ENCODE measurements around the gene SOWAHA.
"Not testable (repeated sequence)": the region's sequence is repeated elsewhere in the genome, so short reads cannot be mapped to it uniquely, and the experiment has no call there.

Gene SOWAHA

GRCh38 chr5:132828846-132829494 lies 15.9 kb downstream of the SOWAHA start:
- no peak for DNase-seq

GRCh38 chr5:132829742-132830435 lies 16.8 kb downstream of the SOWAHA start:
- peak; percentile 80 to 84 for DNase-seq

- DNase-seq, result peak in 1 of 2 experiments; percentile 64
Observed at GRCh38 chr5:132830436-132831094, 17.5 kb downstream of the SOWAHA start, which contains the start of gene SHROOM1. Gene SHROOM1, minus strand, starts transcription at chr5:132830647. Its CDS starts 4,507 bp downstream, at chr5:132826140.

GRCh38 chr5:132831095-132831860 lies 18.2 kb downstream of the SOWAHA start:
- DNase-seq, result no peak

GRCh38 chr5:132832612-132833011 lies 19.5 kb downstream of the SOWAHA start:
- peak in 1 of 2 experiments; percentile 4 for DNase-seq

GRCh38 chr5:132834057-132834456 lies 21.0 kb downstream of the SOWAHA start:
- DNase-seq, result no peak

- no peak for DNase-seq
Observed at GRCh38 chr5:132836852-132837251, 23.8 kb downstream of the SOWAHA start.

- no peak for DNase-seq
Observed at GRCh38 chr5:132837868-132838267, 24.8 kb downstream of the SOWAHA start.

- no peak for DNase-seq
Observed at GRCh38 chr5:132838516-132839282, 25.6 kb downstream of the SOWAHA start.

- DNase-seq, result no peak
Observed at GRCh38 chr5:132839426-132840301, 26.6 kb downstream of the SOWAHA start.

GRCh38 chr5:132840313-132840712 lies 27.2 kb downstream of the SOWAHA start:
- DNase-seq, result no peak

- DNase-seq, result no peak
Observed at GRCh38 chr5:132840896-132841295, 27.8 kb downstream of the SOWAHA start.

- no peak for DNase-seq
Observed at GRCh38 chr5:132841305-132841704, 28.2 kb downstream of the SOWAHA start.

- no peak for DNase-seq
Observed at GRCh38 chr5:132848270-132848669, 35.2 kb downstream of the SOWAHA start.

- DNase-seq, result no peak
Observed at GRCh38 chr5:132849347-132849746, 36.2 kb downstream of the SOWAHA start.

- no peak for DNase-seq
Observed at GRCh38 chr5:132850066-132850465, 37.0 kb downstream of the SOWAHA start.

GRCh38 chr5:132853323-132853722 lies 40.2 kb downstream of the SOWAHA start:
- no peak for DNase-seq

- DNase-seq, result no peak
Observed at GRCh38 chr5:132853790-132854189, 40.7 kb downstream of the SOWAHA start.

GRCh38 chr5:132854301-132854700 lies 41.2 kb downstream of the SOWAHA start:
- no peak for DNase-seq

GRCh38 chr5:132854992-132855391 lies 41.9 kb downstream of the SOWAHA start:
- DNase-seq, result not testable (repeated sequence)

GRCh38 chr5:132856011-132856410 lies 42.9 kb downstream of the SOWAHA start:
- no peak for DNase-seq

Measured in activated T-cell treated with anti-CD3 and anti-CD28 coated beads, Interleukin-2, amount 50 U/mL, for 48 hours (primary cell).